Midbrain (tissue), 1 donor: ENCODE results near the gene MND1.
"Not testable (repeated sequence)": the region's sequence is repeated elsewhere in the genome, so short reads cannot be mapped to it uniquely, and the experiment has no call there.

Source experiments
- DNase-seq: peaks from one replicate; lab custom pipeline; 2025; lab: John Stamatoyannopoulos, UW

Gene MND1

DNA sequence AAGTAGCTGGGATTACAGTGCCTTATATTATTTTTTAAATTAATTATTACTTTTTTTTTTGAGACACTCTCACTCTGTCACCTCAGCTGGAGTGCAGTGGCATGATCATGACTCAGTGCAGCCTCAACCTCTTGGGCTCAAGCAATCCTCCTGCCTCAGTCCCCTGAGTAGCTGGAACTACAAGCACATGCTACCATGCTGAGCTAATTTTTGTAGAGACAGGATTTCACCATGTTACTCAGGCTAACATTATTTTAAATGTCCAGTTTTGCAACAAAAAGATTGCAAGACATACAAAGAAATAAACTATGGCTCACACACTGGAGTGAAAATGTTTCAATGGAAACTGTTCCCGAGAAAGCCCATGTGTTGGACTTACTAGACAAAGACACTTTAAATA, 59.2 kb downstream of the MND1 start:
- no peak for DNase-seq

DNA sequence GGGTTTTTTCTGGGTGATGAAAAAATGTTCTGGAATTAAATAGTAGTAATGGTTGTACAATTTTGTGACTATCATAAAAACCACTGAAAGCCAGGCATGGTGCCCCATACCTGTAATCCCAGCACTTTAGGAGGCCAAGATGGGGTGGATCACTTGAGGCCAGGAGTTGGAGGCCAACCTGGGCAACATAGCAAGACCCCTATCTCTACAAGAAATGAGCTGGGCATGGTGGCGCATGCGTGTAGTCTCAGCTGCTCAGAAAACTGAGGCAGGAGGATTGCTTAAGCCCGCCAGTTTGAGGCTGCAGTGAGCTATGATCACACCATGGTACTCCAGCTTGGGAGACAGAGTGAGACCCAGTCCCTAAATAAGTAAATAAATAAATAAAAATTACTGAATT, 63.4 kb downstream of the MND1 start:
- DNase-seq: no peak

DNA sequence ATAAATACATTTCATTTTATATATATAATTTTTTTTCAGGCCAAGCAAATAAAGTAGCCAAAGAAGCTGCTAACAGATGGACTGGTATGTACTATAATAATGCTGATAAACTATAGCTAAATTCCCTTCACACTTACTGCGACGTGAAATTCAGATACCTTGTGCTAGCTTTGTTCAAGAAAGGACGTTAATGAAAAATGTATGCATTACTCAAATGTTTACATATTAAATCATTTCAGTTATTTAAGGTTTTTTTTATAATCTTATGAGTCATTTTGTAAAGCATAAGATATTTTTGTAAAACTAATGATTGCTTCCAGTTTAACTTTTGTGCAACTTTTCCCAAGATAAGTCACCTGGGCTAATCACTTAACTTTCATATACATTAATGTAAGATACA, 64.4 kb downstream of the MND1 start:
- no peak for DNase-seq

DNA sequence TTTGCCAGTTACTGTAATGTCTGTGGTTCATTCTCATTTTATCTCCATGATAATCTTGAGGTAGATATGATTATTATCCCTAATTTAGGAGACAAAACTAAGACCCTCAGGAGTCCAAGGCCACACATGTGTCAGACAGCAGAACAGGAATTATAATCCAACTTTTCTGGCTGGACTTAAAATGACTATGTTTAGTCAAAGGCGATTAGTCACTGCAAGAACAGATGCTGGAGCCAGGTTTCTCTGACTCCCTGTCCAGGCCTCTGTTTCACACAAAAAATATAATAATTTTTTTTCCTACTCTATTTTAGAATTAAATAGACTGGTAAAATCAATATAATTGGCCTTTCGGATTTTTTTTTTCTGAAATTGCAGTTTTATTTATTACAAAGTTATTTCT, 64.9 kb downstream of the MND1 start:
- no peak for DNase-seq

DNA sequence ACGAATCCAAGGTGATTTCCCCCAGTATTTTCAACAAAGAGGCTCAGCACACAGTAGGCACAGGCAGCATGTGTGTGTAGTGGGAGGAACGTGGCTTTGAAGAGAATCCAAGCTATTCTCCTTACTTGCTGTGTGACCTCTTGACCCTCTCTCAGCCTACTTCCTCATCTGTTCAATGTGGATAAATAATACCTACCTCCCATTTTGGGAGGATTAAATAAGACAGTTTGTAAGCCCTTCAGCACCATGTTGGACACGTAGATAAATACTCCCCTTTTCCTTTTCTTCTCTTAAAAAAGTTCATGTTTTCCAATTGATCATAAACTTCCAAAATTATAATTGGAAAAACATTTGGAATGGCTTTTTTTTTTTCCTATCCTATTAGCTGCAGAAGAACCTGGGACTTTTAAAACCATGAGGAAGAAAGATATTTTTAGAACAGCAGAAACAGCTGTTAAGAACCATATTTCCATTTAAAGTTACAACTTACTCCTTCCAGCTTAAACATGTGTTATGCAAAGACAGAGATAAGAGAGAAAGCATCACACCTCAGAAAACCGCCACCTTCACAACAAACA, 65.5 kb downstream of the MND1 start:
- DNase-seq: no peak

DNA sequence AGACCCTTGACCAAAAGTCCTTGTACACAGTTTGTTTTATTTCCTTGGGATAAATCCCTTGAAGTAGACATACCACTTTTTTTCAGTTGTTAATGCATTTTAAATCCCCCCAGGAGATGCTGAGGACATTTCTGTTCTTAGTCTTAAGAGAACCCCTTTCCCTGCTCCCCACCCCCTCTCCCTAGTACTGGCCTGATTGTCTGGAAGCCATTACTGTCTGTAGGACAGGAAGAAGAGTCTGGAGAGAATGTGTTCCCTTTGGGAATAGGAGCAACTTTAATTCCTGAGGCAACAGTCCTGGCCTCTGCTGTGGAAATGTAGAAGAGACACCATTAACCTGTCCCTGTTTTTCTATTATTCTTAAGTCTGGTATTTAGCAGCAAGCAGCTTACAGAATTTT, 69.4 kb downstream of the MND1 start:
- DNase-seq: no peak

DNA sequence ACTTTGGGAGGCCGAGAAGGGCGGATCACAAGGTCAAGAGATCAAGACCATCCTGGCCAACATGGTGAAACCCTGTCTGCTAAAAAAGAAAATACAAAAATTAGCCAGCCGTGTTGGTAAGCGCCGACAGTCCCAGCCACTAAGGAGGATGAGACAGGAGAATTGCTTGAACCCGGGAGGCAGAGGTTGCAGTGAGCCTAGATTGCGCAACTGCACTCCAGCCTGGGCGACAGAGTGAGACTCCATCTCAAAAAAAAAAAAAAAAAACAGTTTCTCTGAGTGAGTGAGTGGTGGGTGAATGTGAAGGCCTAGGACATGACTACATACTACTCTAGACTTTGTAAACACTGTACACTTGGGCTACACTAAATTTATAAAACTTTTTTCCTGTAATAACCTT, 72.0 kb downstream of the MND1 start:
- DNase-seq: not testable (repeated sequence)

DNA sequence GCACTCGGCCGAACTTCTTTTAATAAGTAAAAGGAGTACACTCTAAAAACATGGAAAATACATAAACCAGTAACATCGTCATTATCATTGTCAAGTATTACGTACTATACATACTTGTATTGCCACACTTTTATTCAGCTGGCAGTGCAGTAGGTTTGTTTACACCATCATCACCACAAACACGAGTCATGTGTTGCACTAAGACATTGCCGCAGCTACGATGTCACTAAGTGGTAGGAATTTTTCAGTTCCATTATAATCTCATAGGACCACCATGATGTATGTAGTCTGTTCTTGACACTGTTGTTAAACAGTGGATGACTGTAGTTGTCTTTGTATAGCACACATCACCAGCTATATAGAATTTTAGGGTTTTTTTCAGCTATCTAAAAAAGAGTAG, 73.6 kb downstream of the MND1 start:
- no peak for DNase-seq

DNA sequence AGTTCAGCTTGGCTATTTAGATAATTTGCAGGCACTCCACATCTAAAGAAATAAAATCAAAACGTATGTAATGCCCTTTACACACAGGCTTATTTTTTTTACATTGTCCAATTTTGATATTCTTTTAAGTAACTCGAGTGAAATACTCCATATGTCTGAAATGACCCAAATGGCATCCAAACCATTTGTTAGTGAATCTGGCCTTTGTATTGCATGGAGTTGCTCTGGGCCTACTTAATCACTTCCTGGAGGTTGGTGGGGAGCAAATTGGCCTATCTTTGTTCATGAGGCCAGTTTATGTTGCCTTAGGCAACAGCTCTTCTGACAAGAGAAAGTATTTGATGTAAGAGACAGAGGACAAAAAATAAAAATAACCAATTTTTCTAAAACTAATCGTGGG, 74.1 kb downstream of the MND1 start:
- no peak for DNase-seq

DNA sequence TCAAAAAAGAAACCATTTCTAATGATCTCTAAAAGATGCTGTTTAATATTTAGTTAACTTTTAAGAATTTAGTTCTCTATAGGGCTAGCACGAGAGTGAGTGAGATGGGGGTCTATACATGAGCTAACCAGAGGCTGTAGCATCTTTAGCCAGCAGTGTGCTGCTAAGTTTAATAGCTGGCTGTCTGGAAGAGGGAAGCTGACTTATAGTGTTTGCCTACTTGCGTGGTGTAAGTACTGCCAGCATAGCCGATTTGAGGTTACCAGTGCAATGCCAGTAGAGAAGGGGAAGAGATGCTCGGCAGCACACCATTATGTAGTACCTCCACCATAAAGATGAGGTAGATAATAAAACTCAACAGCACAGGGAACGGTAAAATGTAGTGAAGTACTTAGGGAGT, 74.5 kb downstream of the MND1 start:
- DNase-seq: no peak

DNA sequence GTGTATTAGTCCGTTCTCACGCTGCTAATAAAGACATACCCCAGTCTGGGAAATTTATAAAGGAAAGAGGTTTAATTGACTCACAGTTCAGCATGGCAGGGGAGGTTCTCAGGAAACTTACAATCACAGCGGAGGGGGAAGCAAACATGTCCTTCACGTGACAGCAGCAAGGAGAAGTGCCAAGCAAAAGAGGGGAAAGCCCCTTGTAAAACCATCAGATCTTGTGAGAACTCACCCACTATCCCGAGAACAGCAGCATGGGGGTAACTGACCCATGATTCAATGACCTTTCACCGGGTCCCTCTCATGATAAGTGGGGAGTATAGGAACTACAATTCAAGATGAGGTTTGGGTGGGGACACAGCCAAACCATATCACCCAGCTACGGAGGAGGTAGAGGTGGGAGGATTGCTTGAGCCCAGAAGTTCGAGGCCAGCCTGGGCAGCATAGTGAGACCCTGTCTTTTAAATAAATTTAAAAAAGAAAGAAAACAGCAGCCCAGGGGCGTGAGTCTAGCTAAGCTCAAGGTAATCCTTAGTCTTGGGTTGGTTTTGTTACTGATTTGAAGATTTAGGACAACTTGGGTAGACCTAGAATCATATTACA, 75.3 kb downstream of the MND1 start:
- no peak for DNase-seq

DNA sequence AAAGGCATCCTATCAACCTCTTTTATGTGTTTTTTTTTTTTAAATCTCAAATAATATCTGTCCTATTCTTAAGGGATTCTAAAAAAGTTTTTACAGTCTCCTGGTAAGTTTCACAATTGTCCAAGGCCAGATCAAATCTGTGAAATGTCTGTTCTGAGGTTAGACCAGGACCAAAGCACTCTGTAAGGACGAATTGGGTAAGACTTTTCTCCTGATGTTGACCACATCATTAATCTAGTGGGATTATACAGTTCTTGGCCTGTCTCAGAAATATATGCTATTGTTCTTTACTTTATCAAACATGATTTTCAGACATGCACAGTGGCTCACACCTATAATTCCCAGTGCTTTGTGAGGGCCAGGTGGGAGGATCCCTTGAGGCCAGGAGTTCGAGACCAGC, 75.9 kb downstream of the MND1 start:
- DNase-seq: no peak

DNA sequence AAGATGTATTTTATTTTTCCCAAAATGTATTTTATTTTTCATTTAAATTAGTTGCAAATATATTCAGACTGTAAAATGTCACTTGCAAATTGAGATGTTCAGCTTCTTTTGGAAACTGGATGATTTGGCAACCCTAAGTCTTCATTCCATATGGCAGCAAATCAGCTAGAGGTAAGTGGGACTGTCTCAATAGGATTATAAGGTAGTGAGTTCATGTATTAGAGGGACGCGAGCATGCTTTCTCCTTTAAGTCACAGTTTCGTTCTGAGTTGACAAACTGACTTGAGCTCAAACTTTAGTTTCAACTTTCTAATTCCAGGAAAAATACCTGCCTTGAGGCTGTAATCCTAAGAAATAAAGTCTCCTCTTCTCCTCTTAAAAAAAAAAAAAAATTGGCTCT, 77.5 kb downstream of the MND1 start:
- no peak for DNase-seq

DNA sequence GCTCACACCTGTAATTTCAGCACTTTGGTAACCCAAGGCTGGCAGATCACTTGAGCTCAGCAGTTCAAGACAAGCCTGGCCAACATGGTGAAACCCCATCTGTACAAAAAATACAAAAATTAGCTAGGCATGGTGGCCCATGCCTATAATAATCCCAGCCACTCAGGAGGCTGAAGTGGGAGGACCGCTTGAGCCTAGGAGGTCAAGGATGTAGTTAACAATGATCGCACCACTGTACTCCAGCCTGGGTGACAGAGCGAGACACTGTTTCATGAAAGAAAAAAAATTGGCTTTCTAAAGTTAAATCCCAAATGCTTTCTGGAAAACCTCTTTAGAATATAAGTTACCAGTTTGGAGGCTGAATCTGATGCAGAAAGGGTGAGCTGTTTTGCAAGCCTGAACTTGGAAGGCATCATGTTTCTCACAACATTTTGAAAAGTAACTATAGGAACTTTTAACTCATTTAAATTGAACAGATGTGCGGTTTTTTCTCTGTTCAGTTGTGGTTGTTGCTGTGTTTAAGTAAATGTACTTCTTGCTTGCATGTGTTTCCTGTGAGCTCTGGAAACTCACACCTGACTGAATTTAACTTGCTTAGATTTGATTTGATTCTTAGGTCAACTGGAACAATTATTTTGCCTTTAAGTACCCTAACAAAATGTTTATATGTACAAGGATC, 81.9 kb downstream of the MND1 start:
- no peak for DNase-seq

DNA sequence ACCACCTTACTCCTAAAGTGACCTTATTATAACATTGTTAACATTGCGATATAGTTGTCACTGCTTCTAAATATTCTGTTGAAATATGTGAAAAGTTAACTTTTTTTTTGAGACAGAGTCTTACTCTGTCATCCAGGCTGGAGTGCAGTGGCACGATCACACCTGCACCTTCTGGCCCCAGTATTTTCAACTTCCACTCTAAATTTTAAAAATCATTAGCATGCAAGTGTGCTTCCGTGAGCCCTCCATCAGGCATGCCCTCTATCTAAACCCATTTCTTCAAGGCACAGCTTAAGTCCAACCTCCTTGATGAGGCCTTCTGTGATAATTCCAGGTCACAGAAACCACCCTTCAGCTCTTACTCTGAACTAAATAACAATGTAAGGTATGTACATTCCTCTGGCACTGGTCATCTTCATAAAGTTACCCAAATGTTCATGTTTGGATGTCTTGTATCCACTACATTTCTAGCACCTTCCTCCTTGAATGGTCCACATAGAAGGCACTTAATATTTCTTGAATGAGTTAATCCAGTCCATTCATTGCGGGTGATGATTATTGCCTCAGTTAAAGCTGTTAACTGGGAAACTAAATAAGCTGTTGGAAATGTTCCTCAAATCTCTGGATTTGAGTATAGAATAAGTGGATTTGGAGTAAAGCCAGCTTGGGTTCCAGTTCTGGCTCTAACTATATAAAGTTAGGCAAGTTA, 83.0 kb downstream of the MND1 start:
- no peak for DNase-seq

DNA sequence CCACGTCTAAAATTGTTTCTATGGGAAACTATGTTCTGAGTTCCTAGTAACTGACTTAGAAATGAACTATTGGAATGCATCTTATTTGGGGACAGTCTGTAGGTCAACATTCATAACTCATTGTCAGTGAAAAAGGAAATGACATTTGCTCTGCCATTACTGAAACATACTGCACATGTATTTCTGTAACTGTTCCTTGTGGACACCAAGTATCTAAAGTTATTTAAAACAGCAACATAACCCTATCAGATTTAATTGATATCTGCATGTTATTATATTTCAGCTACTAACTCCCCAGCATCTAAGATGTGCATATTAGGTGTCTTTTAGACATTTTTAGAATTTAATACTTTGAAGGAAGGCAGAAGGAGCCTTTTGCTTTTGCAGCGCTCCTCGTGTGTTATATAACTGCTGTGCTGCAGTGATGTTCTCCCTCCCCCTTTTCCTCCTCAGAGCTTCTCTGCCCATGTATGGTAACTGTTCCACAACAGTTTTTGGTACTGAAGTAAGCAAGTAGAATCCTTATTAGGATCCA, 84.5 kb downstream of the MND1 start:
- no peak for DNase-seq

DNA sequence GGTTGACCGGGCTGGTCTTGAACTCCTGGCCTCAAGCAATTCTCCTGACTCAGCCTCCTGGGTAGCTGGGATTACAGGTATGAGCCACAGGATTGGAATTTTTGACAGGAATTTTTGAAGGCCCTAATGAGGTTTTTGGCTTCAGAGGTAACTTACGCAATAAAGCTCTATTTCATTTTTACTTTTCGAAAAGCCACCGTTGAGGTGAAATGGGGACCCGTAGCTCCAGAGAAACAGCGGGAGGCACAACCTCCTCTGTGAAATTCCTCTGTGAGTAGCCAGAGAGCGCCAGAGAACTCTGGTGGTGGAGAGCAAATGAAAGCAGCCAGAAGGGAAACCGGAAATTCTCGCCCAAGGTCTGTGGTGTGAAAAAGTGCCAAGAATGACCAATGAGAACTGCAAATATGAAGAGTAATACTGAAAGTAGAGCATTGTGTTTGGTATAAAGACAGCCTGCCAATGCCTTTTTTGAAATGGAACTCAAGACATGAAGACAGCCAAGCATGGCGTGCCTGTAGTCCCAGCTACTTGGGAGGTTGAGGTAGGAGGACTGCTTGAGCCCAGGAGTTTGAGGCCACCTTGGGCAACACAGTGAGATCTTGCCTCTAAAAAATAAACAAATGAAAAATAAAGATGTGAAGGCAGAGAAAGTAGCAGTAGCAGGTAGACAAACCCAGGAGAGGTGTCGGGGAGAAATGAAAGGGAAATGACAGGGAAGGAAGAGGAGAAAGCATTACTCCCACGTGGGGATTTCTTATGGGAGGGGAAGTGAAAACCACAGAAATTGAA, 88.7 kb downstream of the MND1 start:
- DNase-seq: no peak

DNA sequence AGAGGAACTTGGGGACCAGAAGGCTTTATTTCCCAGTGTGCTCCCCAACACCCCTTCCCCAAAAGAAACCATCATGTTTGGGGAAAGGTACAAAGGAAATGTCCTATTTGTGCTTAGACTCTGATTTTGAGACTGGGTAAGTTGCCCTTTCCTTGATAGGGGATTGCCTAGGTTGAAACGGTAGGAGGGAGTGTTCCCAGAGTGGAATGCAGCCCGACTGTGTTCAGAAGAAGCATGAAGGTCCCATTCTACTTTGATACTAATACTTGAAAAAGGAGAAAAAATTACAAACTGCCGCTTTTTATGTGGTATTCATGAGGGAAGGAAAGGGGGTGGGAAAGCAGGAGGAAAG, 89.2 kb downstream of the MND1 start:
- no peak for DNase-seq

DNA sequence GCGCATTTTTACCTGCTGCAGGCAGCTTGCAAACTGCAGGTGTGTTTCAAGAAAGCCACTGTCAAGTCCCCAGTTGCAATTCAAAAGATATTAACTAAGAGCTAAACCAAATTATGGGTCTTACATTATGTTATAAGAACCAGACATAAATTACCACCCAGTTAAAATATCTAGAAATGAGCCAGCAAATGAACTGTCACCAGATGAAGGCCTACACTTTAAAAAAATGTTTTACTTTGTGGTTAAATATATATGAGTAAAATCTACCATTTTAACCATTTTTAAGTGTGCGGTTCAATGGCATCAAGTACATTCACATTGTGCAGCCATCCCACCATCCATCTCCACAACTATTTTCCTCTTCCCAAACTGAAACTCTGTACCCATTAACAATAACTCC, 89.7 kb downstream of the MND1 start:
- DNase-seq: no peak

DNA sequence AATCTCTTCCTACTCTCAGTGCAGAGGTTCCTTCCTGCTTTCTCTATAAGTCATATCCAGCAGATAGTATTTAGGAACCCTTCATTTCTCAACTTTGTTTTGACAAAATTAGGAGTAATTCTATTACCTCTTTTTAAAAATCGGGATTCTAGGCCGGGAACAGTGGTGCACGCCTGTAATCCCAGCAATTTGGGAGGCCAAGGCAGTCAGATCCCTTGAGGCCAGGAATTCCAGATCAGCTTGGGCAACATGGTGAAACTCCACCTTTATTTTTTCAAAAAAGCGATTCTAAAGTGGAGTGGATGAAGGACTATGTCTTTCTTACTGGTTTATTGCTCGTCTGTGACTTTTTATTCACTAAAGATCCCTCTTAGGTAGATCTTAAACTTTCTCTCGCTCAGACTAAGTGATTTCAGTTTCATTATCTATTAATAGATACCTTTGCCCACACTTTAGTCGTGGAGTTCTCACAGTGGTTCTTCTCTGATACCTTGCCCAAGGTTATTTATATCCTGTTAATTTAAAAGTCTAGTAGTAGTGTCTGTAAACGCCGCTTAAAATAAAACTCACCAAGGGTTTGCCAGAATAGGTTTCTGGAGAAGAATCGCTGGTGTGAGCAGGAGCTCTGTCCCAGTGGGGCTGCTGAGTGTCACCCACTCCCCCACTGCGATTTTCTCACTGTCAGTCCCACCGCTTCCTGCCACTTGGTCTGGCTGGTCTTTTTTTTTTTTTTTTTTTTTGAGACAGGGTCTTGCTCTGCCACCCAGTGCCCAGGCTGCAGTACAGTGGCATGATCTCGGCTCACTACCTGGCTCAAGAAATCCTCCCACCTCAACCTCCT, 94.6 kb downstream of the MND1 start:
- DNase-seq: no peak

DNA sequence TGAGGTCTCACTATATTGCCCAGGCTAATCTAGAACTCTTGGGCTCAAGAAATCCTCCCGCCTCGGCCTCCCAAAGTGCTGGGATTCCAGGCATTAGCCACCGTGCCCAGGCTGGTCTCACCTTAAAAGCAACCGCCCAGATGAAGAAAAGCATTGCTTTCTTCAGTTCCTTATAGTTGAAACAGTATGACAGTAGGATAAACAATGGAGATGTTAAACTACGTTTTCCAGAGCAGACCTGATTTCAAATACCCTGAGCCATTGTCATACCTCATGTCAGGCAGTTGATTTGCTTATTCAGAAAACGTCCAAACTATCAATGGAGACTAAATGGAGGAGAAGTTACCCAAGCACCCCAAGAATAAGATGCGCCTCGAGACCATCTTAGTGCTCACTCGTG, 95.3 kb downstream of the MND1 start:
- no peak for DNase-seq
